Measurements from ENCODE around the gene TRPM4. TPM values are rescaled to one million over a fixed set of nuclear protein-coding genes. Genes with fewer than 3 reads are reported as not detected.
A peak's percentile ranks its signal among the peaks of the same experiment; 100 is the strongest.

Gene TRPM4
- total and polyA plus RNA-seq, 2 experiments from 2014 or later: 7.0 to 20.5 TPM

DNA sequence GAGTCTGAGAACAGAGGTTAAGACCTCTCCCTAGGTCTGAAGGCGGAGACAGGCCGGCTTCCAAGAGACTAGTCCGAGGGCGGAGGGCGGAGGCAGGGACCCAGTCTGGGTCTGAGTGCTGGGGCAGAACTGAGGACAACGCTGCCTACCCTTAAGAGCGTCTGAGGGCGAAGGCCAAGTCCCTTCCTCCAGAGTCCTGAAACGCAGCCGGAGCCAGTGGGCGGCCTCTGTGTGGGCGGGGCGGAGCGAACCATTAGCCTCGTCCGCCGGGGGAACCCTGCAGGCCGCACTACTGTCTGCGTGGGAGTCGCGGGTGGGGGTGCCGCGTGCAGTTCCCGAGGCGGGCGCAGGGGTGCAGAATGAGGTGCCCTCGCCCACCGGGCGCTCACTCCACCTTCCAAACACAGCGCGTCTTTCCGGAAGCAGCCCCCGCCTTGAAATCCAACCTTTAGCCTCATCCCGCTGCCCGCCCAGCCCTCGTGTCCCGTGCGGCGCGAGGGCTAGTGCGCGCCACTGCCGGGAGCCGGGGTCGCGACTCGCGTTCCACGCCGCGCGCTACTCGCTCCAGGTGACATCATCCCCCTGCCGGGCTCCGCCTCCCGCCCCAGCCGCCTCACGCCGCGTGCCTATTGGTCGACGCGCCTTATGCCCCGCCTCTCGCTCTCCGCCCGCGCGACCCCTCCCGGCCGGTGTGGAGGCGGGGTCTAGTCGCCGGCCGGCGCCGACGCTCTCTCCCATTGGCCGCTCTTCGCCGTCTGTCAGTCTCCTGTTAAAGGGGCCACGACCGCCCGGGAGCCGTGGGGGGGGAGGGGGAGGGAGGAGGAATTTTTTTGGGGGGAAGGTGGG is 38.8 kb upstream of the TRPM4 start, which contains the start of gene C19orf73:
C19orf73 (minus strand) TSS at position 579 of the 846 bp plus-strand sequence; CDS start at position 458, 121 bp downstream.
- peak within 1 kb of the TSS; percentile 93 for H3K4me2 ChIP-seq
- WGBS (ENCODE audit: low lambda C conversion rate, missing lambda C conversion rate): 3% methylated on average over 56 of the region's 85 CpGs
- TF ChIP-seq EZH2phosphoT487 (IDR thresholded peaks at IDR 0.05; ENCODE audit: low read depth, severe bottlenecking, unreplicated experiment): no peak
- TF ChIP-seq CTCF (IDR thresholded peaks at IDR 0.05; ENCODE audit: poor library complexity): no peak
- no peak for TF ChIP-seq EZH2 (IDR thresholded peaks at IDR 0.05; ENCODE audit: borderline replicate concordance)

GRCh38 chr19:49119411-49120324 is 37.9 kb upstream of the TRPM4 start, which contains the start of gene PPFIA3:
Gene PPFIA3, plus strand, starts transcription at chr19:49119544. Its CDS starts 8,330 bp downstream, at chr19:49127874.
- H2AFZ ChIP-seq: peak within 1 kb of the TSS; percentile 83
- H3K4me1 ChIP-seq (ENCODE audit: insufficient read depth): peaks cover 11% of the 10 kb centered on the region
- peak within 1 kb of the TSS; percentile 93 for H3K4me2 ChIP-seq
- H3K36me3 ChIP-seq (replicated peaks; ENCODE audit: insufficient read depth, low read depth): no peaks in the 10 kb centered on the region
- no peaks in the 10 kb centered on the region for H3K9me2 ChIP-seq (replicated peaks; ENCODE audit: insufficient read depth)
- no peaks in the 10 kb centered on the region for H3K79me2 ChIP-seq
- TF ChIP-seq EZH2 (IDR thresholded peaks at IDR 0.05; ENCODE audit: borderline replicate concordance) (peak; percentile 16), CTCF (IDR thresholded peaks at IDR 0.05; ENCODE audit: poor library complexity) (no peak), EZH2phosphoT487 (IDR thresholded peaks at IDR 0.05; ENCODE audit: low read depth, severe bottlenecking, unreplicated experiment) (no peak)
- H4K20me1 ChIP-seq (ENCODE audit: insufficient read depth, poor library complexity, severe bottlenecking): no peaks in the 10 kb centered on the region
- no peaks in the 10 kb centered on the region for H3K9me3 ChIP-seq (ENCODE audit: low read depth)
- peak within 1 kb of the TSS; percentile 94 for H3K27ac ChIP-seq
- WGBS (ENCODE audit: low lambda C conversion rate, missing lambda C conversion rate): 3% methylated on average over 28 of the region's 90 CpGs
- H3K27me3 ChIP-seq: peaks cover 7% of the 10 kb centered on the region
- H3K4me3 ChIP-seq: peak within 1 kb of the TSS; percentile 58
- peak; percentile 88 for DNase-seq (ENCODE audit: low spot score)

More for the DNA sequence above, 38.8 kb upstream of the TRPM4 start, which contains the start of gene C19orf73:
- Histone ChIP-seq H2AFZ (peak within 1 kb of the TSS; percentile 83), H3K36me3 (replicated peaks; ENCODE audit: insufficient read depth, low read depth) (no peaks in the 10 kb centered on the region), H3K4me3 (peak within 1 kb of the TSS; percentile 58), H3K9me2 (replicated peaks; ENCODE audit: insufficient read depth) (no peaks in the 10 kb centered on the region), H3K4me1 (ENCODE audit: insufficient read depth) (peaks cover 14% of the 10 kb centered on the region), H3K9me3 (ENCODE audit: low read depth) (no peaks in the 10 kb centered on the region), H3K27me3 (peaks cover 7% of the 10 kb centered on the region), H3K79me2 (no peaks in the 10 kb centered on the region), H3K27ac (peak within 1 kb of the TSS; percentile 94), H4K20me1 (ENCODE audit: insufficient read depth, poor library complexity, severe bottlenecking) (no peaks in the 10 kb centered on the region)
- DNase-seq (ENCODE audit: low spot score): peak; percentile 98

DNA sequence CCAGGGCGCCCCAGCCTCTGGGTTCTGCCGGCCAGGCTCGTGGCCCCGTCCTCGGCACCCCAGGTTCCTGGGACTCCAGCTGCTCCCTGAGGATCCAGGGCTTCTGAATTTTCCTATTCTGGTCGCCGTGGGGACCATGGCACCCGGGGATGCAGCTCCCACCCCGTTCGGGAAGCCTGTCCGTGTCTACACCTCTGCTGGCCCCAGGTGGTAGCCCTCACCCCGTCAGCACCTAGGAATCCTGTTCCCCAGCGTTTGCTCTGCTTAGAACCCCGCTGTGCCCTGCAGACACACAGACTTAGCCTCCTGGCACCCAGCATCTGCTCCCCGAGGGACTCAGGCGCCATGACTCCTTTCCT is 37.3 kb upstream of the TRPM4 start:
- no peaks in the 10 kb centered on the region for H3K79me2 ChIP-seq
- DNase-seq (ENCODE audit: low spot score): no peak
- no peaks in the 10 kb centered on the region for H3K9me3 ChIP-seq (ENCODE audit: low read depth)
- H3K4me1 ChIP-seq (ENCODE audit: insufficient read depth): peaks cover 11% of the 10 kb centered on the region
- peaks cover 7% of the 10 kb centered on the region for H3K27me3 ChIP-seq
- H3K4me2 ChIP-seq: peak overlapping the region; percentile 93
- no peaks in the 10 kb centered on the region for H3K36me3 ChIP-seq (replicated peaks; ENCODE audit: insufficient read depth, low read depth)
- H4K20me1 ChIP-seq (ENCODE audit: insufficient read depth, poor library complexity, severe bottlenecking): no peaks in the 10 kb centered on the region
- no peak overlapping the region for H3K4me3 ChIP-seq
- H2AFZ ChIP-seq: no peak overlapping the region
- no peaks in the 10 kb centered on the region for H3K9me2 ChIP-seq (replicated peaks; ENCODE audit: insufficient read depth)
- TF ChIP-seq EZH2 (IDR thresholded peaks at IDR 0.05; ENCODE audit: borderline replicate concordance) (peak; percentile 9), CTCF (IDR thresholded peaks at IDR 0.05; ENCODE audit: poor library complexity) (no peak), EZH2phosphoT487 (IDR thresholded peaks at IDR 0.05; ENCODE audit: low read depth, severe bottlenecking, unreplicated experiment) (no peak)
- WGBS (ENCODE audit: low lambda C conversion rate, missing lambda C conversion rate): 22% methylated on average over 16 of the region's 16 CpGs
- no peak overlapping the region for H3K27ac ChIP-seq

Data from hepatocyte (in vitro differentiated cells).